Activated naive CD8-positive, alpha-beta T cell treated with anti-CD3 and anti-CD28 coated beads for 36 hours (primary cell): ENCODE measurements around the gene NPAS4. TPM values are rescaled to one million over a fixed set of nuclear protein-coding genes. Genes with fewer than 3 reads are reported as not detected.
A peak's percentile ranks its signal among the peaks of the same experiment; 100 is the strongest.
"Not testable (repeated sequence)": the region's sequence is repeated elsewhere in the genome, so short reads cannot be mapped to it uniquely, and the experiment has no call there.

Experiments used
- DNase-seq: peaks from one replicate; pipeline ENCODE4 v3.0.0; 2021
- H3K27ac Mint-ChIP-seq: one replicate; pipeline ENCODE4 v1.8.0; 2022; ENCODE audit warnings: mild to moderate bottlenecking, moderate library complexity, mixed read lengths
- H3K27me3 Mint-ChIP-seq: one replicate; pipeline ENCODE4 v1.8.0; 2022; ENCODE audit warnings: mild to moderate bottlenecking, mixed read lengths
- H3K36me3 Mint-ChIP-seq: one replicate; pipeline ENCODE4 v1.8.0; 2021; ENCODE audit warnings: mild to moderate bottlenecking, mixed read lengths
- H3K4me1 Mint-ChIP-seq: one replicate; pipeline ENCODE4 v1.8.0; 2021; ENCODE audit warnings: mixed read lengths
- H3K4me3 Mint-ChIP-seq: one replicate; pipeline ENCODE4 v1.8.0; 2022; ENCODE audit warnings: mild to moderate bottlenecking, moderate library complexity, mixed read lengths
- H3K9me3 Mint-ChIP-seq: one replicate; pipeline ENCODE4 v1.8.0; 2022; ENCODE audit warnings: mixed read lengths
- total RNA-seq, 2 experiments: library from RNA; stranded (reverse); gene quantifications; one replicate each; pipeline ENCODE4 v1.2.3, GENCODE V29; 2021

NPAS4 gene
- total RNA-seq, result under 1 TPM in 1 of 2 experiments, not detected in 1; 0.16 TPM

GRCh38 chr11:66420671-66421476 is at the start of gene NPAS4:
TSS of gene NPAS4 (plus strand) at chr11:66421035. CDS start at chr11:66421180, 145 bp downstream.
- Mint-ChIP-seq H3K9me3 (peaks cover 3% of the 10 kb centered on the region), H3K27me3 (peaks cover 53% of the 10 kb centered on the region), H3K4me3 (no peak within 1 kb of the TSS), H3K4me1 (peaks cover 27% of the 10 kb centered on the region), H3K36me3 (no peaks in the 10 kb centered on the region), H3K27ac (no peak within 1 kb of the TSS)
- peak; percentile 9 for DNase-seq

- H3K4me1 Mint-ChIP-seq, result peaks cover 16% of the 10 kb centered on the region
- peaks cover 4% of the 10 kb centered on the region for H3K36me3 Mint-ChIP-seq
- peak within 1 kb of the TSS; percentile 86 for H3K4me3 Mint-ChIP-seq
- DNase-seq, result peak; percentile 89
- peak within 1 kb of the TSS; percentile 88 for H3K27ac Mint-ChIP-seq
- H3K27me3 Mint-ChIP-seq, result no peaks in the 10 kb centered on the region
- no peaks in the 10 kb centered on the region for H3K9me3 Mint-ChIP-seq
Observed at GRCh38 chr11:66371627-66372415, 49.0 kb upstream of the NPAS4 start, which contains the start of gene SLC29A2. TSS of gene SLC29A2 (minus strand) at chr11:66371760. CDS start at chr11:66371591, 169 bp downstream.

GRCh38 chr11:66373265-66373664 is 47.6 kb upstream of the NPAS4 start:
- DNase-seq, result no peak
- Mint-ChIP-seq H3K4me1 (peaks cover 16% of the 10 kb centered on the region), H3K36me3 (no peaks in the 10 kb centered on the region), H3K9me3 (no peaks in the 10 kb centered on the region), H3K27me3 (no peaks in the 10 kb centered on the region), H3K4me3 (no peak overlapping the region), H3K27ac (no peak overlapping the region)

- H3K4me3 Mint-ChIP-seq, result peak overlapping the region; percentile 32
- not testable (repeated sequence) for H3K36me3 Mint-ChIP-seq, H3K9me3 Mint-ChIP-seq, DNase-seq, H3K27me3 Mint-ChIP-seq, H3K27ac Mint-ChIP-seq
- peaks cover 16% of the 10 kb centered on the region for H3K4me1 Mint-ChIP-seq
Observed at GRCh38 chr11:66373690-66374287, 47.0 kb upstream of the NPAS4 start.

- not testable (repeated sequence) for H3K4me1 Mint-ChIP-seq, H3K27ac Mint-ChIP-seq, H3K27me3 Mint-ChIP-seq, H3K36me3 Mint-ChIP-seq, H3K9me3 Mint-ChIP-seq, H3K4me3 Mint-ChIP-seq
- peak; percentile 13 for DNase-seq
Observed at GRCh38 chr11:66380264-66380663, 40.6 kb upstream of the NPAS4 start.

GRCh38 chr11:66384316-66384715 is 36.5 kb upstream of the NPAS4 start:
- H3K9me3 Mint-ChIP-seq, H3K27ac Mint-ChIP-seq, H3K27me3 Mint-ChIP-seq, H3K4me3 Mint-ChIP-seq, DNase-seq, H3K36me3 Mint-ChIP-seq: not testable (repeated sequence)
- peaks cover 12% of the 10 kb centered on the region for H3K4me1 Mint-ChIP-seq

- DNase-seq, result peak; percentile 74
- H3K4me3 Mint-ChIP-seq, result peak overlapping the region; percentile 48
- H3K9me3 Mint-ChIP-seq, result no peaks in the 10 kb centered on the region
- no peaks in the 10 kb centered on the region for H3K36me3 Mint-ChIP-seq
- peaks cover 8% of the 10 kb centered on the region for H3K4me1 Mint-ChIP-seq
- peak overlapping the region; percentile 63 for H3K27ac Mint-ChIP-seq
- peaks cover 3% of the 10 kb centered on the region for H3K27me3 Mint-ChIP-seq
Observed at GRCh38 chr11:66386171-66387069, 34.4 kb upstream of the NPAS4 start.

- no peak overlapping the region for H3K4me3 Mint-ChIP-seq
- no peaks in the 10 kb centered on the region for H3K9me3 Mint-ChIP-seq
- H3K27ac Mint-ChIP-seq, result no peak overlapping the region
- H3K4me1 Mint-ChIP-seq, result peaks cover 8% of the 10 kb centered on the region
- H3K27me3 Mint-ChIP-seq, result peaks cover 5% of the 10 kb centered on the region
- DNase-seq, result peak; percentile 65
- H3K36me3 Mint-ChIP-seq, result no peaks in the 10 kb centered on the region
Observed at GRCh38 chr11:66388780-66389386, 32.0 kb upstream of the NPAS4 start.

GRCh38 chr11:66391322-66391721 is 29.5 kb upstream of the NPAS4 start:
- no peaks in the 10 kb centered on the region for H3K9me3 Mint-ChIP-seq
- no peak overlapping the region for H3K27ac Mint-ChIP-seq
- peaks cover 3% of the 10 kb centered on the region for H3K4me1 Mint-ChIP-seq
- DNase-seq, result no peak
- peaks cover 12% of the 10 kb centered on the region for H3K27me3 Mint-ChIP-seq
- H3K36me3 Mint-ChIP-seq, result no peaks in the 10 kb centered on the region
- no peak overlapping the region for H3K4me3 Mint-ChIP-seq

GRCh38 chr11:66393954-66394353 is 26.9 kb upstream of the NPAS4 start:
- Mint-ChIP-seq H3K9me3 (no peaks in the 10 kb centered on the region), H3K4me1 (no peaks in the 10 kb centered on the region), H3K36me3 (no peaks in the 10 kb centered on the region), H3K27me3 (peaks cover 12% of the 10 kb centered on the region), H3K4me3 (no peak overlapping the region), H3K27ac (no peak overlapping the region)
- no peak for DNase-seq

- no peaks in the 10 kb centered on the region for H3K36me3 Mint-ChIP-seq
Observed at GRCh38 chr11:66407651-66408050, 13.2 kb upstream of the NPAS4 start.

GRCh38 chr11:66408488-66409214 is 12.2 kb upstream of the NPAS4 start:
- Mint-ChIP-seq H3K9me3 (no peaks in the 10 kb centered on the region), H3K27ac (no peak overlapping the region), H3K27me3 (peaks cover 29% of the 10 kb centered on the region), H3K4me3 (peak overlapping the region; percentile 67), H3K36me3 (no peaks in the 10 kb centered on the region), H3K4me1 (no peaks in the 10 kb centered on the region)
- peak; percentile 91 for DNase-seq

More at GRCh38 chr11:66407651-66408050, 13.2 kb upstream of the NPAS4 start:
- H3K4me1 Mint-ChIP-seq, result no peaks in the 10 kb centered on the region
- no peak overlapping the region for H3K27ac Mint-ChIP-seq
- no peaks in the 10 kb centered on the region for H3K9me3 Mint-ChIP-seq
- H3K27me3 Mint-ChIP-seq, result peaks cover 27% of the 10 kb centered on the region
- no peak overlapping the region for H3K4me3 Mint-ChIP-seq
- DNase-seq, result no peak

GRCh38 chr11:66409226-66409625 is 11.6 kb upstream of the NPAS4 start:
- no peak for DNase-seq
- Mint-ChIP-seq H3K9me3 (no peaks in the 10 kb centered on the region), H3K36me3 (no peaks in the 10 kb centered on the region), H3K4me1 (no peaks in the 10 kb centered on the region), H3K27me3 (peaks cover 35% of the 10 kb centered on the region), H3K27ac (no peak overlapping the region), H3K4me3 (no peak overlapping the region)
